ENCODE data around the gene KPNA2.
"Not testable (repeated sequence)": the region's sequence is repeated elsewhere in the genome, so short reads cannot be mapped to it uniquely, and the experiment has no call there.

Gene KPNA2

DNA sequence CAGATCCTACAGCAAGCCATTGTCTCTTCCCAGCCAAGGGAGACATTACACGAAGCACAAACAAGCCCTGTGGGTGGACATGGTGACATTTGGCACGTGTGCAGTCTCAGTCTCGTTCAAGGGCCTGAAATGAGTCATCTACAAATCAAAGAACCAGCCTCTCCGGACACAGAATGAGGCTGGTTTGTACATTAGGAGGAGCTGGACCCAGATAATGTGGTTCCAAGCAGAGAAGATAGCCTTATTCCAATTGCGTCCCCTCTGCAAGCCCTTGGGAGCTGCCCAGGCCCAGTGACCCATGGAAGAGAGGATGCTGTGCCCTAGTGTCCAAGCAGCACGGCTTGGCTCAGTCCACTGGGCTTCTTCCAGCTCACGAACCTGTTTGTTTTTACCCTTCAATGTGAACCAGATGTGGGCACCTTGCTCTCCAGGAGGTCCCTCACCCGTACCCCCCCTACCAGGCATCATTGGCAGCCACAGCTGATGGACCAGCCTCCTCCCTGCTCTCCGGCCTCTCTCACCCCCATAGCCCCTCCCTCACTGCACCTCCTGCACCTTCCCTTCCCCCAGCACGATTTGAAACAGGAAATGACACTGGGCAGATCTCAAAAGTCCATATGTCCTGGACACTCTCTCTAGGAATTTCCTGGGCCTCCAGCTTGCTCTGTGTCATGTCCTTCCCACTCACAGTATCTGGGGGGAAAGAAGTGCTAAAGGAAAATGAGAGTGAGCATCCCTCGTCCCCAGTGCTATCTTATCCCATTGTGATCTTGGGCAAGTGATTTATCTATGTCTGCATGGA, 26.2 kb downstream of the KPNA2 start:
- DNase-seq = peak; percentile 62

GRCh38 chr17:68065366-68065765, 29.8 kb downstream of the KPNA2 start:
- not testable (repeated sequence) for DNase-seq

- DNase-seq = not testable (repeated sequence)
Measured at GRCh38 chr17:68068512-68068911, 33.0 kb downstream of the KPNA2 start.

DNA sequence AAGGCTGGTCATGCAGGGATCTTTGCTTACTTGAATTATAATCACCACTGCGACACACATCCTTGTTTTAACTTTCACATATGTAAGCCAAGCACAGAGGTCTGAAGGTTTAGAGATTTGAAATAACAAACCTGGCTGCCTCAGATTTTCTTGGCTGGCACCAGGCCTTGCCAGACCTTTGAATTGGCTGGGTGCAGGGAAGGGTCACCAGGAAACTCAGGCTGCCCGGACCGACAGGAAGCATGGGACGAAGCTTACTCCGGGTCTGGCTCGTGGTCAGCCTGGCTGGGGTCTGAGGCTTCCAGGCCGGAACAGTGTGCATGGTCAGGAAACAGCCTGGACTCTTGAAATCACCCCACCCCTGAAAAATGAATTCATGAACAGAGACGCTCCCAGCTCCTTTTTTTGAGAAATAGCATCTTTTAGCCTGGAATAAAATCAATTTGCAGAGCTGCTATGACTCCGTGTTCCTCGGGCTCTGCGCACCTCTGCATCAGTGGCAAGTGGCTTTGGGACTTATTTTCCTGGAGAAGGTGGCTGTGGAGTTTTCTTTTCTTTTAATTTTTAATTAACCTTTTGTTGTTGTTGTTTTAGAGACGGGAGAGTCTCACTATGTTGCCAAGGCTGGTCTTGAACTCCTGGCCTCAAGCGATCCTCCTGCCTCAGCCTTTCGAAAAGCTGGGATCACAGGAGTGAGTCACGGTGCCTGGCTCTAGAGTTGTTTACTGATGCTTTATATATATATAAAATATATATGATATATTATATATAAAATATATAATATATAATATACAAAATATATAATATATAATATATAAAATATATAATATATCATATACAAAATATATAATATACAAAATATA, 35.3 kb downstream of the KPNA2 start:
- DNase-seq = not testable (repeated sequence)

DNA sequence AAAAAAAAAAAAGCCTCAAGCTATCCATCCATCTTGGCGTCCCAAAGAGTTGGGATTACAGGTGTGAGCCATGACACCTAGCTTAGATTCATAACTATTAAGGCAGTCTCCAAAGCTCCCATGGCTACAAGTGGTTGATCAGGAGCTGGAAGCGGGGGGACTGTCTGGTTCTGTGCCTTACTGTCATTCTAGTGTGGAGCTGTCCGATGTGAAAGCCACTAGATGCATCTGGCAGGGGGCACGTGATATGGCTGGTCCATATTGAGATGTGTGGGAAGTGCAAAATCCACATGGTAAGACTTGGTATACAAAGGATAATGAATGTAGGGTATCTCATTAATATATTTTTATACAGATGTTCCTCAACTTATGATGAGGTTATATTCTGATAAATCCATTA, 38.7 kb downstream of the KPNA2 start:
- no peak for DNase-seq

- peak; percentile 39 for DNase-seq
Measured at GRCh38 chr17:68075953-68076607, 40.5 kb downstream of the KPNA2 start.

DNA sequence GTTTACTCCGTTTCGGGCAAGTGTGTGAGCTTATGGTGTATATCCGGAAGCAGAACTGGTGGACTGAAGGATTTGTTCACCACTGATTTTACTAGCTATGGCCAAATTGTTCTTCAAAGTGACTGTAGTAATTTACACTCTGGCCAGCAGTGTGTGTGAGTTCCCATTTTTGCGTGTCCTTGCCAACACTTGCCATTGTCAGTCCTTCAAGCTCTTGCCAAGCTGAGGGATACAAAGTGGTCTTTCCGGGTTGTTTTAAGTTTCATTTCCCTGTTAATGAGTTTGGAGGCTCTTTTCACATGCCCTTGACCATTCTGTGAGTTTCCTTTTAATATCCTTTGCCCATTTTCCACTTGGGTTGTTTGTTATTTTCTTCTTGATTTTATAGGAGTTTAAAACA, 42.0 kb downstream of the KPNA2 start:
- not testable (repeated sequence) for DNase-seq

- DNase-seq = no peak
Measured at GRCh38 chr17:68080411-68081150, 45.0 kb downstream of the KPNA2 start.

- DNase-seq = not testable (repeated sequence)
Measured at GRCh38 chr17:68081305-68082265, 46.0 kb downstream of the KPNA2 start.

DNA sequence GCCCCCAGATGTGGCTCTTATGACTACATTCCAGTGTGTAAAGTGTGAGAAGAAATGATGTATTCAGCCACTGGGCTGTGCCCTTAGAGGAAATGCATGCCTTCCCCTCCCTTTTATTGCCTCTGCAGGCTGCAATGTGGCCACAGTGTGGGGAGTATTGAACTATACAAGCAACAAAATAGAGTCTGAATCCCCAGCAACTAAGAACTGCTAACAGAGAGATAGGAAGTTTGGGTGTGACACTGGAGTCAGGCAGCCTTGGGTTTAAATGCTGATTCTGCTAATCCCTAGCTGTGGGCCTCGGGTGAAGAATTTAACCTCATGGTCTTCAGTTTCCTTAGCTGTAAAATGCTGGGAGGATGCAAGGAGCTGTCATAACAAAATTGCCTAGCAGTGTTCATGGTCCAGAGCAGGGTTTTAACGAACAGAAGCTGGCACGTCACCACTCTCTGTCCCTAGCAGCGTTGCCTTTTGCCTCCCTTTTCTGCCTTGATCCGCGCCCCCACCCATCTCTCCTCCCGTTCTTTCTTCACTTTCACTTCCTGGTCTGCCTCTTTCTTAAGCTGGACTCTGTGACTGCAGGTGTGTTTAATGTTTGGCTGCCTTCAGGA, 50.3 kb downstream of the KPNA2 start:
- peak; percentile 21 for DNase-seq

- not testable (repeated sequence) for DNase-seq
Measured at GRCh38 chr17:68086666-68087065, 51.1 kb downstream of the KPNA2 start.

- peak; percentile 45 for DNase-seq
Measured at GRCh38 chr17:68087131-68087623, 51.6 kb downstream of the KPNA2 start.

DNA sequence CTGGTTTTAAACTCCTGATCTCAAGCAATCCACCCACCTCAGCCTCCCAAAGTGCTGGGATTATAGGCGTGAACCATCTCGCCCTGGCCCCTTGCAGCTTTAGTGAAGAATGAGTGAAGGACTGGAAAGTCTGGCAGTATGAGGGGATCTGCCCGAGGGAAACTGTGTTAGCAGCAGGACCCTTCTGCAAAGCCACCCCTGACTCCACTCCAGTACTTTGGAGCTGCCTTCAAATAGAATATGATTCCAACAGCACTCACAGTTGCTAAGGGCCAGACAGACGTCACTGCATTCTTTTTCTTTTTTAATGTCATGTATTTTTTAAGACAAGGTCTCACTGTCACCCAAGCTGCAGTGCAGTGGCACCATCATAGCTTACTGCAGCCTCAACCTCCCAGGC, 52.3 kb downstream of the KPNA2 start:
- no peak for DNase-seq

DNA sequence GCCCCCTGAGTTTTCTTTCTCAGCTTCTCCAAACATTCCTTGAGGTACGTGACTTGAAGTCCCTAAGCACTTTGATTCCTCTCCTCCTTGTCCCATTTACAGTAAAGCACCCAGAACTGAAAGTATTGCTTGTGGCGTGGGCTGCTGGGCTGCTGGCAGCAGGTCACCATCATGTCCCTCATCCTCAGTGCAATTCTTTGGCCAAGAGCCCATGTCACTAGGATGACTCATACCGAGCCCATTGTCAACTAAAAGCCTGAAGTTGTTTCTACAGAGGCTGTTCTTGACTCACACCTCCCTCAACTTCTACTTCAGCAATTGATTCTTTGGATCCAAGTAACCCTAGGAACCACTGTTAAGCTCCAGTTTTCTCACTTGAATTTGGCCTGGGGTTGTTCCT, 54.3 kb downstream of the KPNA2 start:
- DNase-seq = peak; percentile 45

- DNase-seq = no peak
Measured at GRCh38 chr17:68094481-68095078, 59.0 kb downstream of the KPNA2 start.

GRCh38 chr17:68095205-68095811, 59.8 kb downstream of the KPNA2 start:
- no peak for DNase-seq

DNA sequence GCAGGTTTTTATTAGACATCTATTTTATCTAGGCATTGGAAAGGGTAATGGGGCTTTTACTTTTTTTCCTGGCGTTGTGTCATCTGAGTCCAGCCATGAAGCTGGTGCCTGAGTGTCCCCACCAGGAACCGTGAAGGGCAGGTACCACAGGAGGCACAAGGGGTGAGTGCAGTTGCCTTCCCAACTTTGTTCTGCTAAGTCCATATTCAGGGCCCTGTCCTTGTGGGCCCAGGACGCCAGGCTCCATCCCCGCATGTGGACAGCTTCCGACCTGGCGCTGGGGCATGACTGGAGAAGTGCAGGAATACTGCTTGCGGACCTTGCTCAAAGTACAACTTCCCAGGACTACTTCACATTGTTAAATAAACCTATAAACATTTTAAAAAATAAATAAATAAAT, 60.6 kb downstream of the KPNA2 start:
- no peak for DNase-seq
